ENCODE results near the gene PRICKLE1.

DNA sequence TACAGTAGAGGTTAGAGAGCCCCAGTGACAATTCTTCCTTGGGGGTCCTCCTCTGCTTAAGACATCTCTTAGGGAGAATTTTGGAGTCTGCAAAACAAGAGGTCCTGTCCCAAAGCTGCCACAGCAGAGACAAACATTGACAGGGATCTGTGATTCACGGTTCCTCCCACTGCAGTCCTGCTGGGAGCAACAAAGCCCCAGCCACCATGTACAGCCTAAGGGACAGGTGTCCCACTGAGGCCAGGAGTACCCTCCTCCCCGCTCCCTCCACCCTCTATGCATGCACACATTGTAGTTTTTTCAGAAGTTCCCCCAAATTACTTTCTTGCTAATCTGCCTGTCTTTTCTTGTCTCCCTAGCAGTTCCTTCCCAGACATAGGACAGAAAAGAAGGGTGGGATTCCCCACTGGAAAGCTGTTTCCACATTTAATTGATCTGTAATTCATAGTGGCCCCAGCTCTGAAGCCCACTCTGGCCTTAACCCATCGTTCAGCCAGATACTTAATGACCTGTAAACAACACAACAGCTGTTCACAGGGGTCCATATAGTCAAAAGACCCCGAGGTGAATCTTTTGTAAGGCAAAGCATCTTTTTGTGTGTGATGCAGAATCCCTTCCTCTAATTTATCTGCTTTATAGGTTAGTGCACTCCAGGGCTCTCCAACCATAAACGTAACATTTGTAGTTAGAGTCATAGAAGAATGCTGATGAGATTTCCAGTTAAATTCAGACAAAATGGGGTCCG, 13.9 kb upstream of the PRICKLE1 start:
- TF ChIP-seq SMC3 (conservative IDR thresholded peaks at IDR 0.05; ENCODE audit: insufficient read depth, low read depth, low read length): no peak
- TF ChIP-seq ZNF274 (IDR thresholded peaks at IDR 0.05; ENCODE audit: borderline replicate concordance, low read depth, low read length): no peak
- no peak for TF ChIP-seq SPI1 (IDR thresholded peaks at IDR 0.05; ENCODE audit: borderline replicate concordance, low read depth, low read length)
- no peak for TF ChIP-seq ELF1 (tag; IDR thresholded peaks at IDR 0.05)
- TF ChIP-seq, protein P1, sequence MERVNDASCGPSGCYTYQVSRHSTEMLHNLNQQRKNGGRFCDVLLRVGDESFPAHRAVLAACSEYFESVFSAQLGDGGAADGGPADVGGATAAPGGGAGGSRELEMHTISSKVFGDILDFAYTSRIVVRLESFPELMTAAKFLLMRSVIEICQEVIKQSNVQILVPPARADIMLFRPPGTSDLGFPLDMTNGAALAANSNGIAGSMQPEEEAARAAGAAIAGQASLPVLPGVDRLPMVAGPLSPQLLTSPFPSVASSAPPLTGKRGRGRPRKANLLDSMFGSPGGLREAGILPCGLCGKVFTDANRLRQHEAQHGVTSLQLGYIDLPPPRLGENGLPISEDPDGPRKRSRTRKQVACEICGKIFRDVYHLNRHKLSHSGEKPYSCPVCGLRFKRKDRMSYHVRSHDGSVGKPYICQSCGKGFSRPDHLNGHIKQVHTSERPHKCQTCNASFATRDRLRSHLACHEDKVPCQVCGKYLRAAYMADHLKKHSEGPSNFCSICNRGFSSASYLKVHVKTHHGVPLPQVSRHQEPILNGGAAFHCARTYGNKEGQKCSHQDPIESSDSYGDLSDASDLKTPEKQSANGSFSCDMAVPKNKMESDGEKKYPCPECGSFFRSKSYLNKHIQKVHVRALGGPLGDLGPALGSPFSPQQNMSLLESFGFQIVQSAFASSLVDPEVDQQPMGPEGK (CRISPR knock-in tag; IDR thresholded peaks at IDR 0.05; ENCODE audit: borderline replicate concordance): no peak
- no peak for TF ChIP-seq FOSL1 (tag; conservative IDR thresholded peaks at IDR 0.05)
